HL-60/S4 treated with phorbol 12-myristate 13-acetate at 8.2 ng/mL for 4 days and 3 days (cell line): Measurements from ENCODE around the gene TBX4.
"Not testable (repeated sequence)": the region's sequence is repeated elsewhere in the genome, so short reads cannot be mapped to it uniquely, and the experiment has no call there.

Source experiments
- in situ Hi-C: fragments of 300-500 bp; cut with MboI; formaldehyde crosslinking; loops from 2 replicates; pipeline ENCODE4 v1.15.0; 2022; ENCODE audit warnings: low sequenced_read_pairs

The TBX4 gene

GRCh38 chr17:61496174-61496956 lies 44.1 kb downstream of the TBX4 start:
- in situ Hi-C loops: no loop called here

GRCh38 chr17:61496957-61497653 lies 44.9 kb downstream of the TBX4 start:
- in situ Hi-C loops: no loop called here

GRCh38 chr17:61498042-61498994 lies 46.1 kb downstream of the TBX4 start:
- in situ Hi-C loops: no loop called here

DNA sequence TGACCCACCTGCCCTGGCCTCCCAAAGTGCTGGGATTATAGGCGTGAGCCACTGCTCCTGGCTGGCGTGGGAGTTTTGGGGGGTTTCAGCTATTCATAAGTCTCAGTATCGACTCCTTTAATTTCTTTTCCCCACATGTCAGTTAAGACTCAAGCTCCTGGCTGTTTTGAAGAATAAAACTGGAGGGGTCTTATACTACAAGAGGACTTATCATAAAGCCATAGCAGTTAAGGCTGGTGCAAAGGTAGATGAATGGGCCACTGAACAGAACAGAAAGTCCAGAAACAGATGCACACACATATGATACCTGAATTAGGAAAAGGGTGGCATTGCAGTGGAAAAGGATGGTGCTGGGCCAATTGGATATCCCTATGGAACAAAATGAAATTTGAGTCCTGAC lies 47.4 kb downstream of the TBX4 start:
- in situ Hi-C loops: no loop called here

DNA sequence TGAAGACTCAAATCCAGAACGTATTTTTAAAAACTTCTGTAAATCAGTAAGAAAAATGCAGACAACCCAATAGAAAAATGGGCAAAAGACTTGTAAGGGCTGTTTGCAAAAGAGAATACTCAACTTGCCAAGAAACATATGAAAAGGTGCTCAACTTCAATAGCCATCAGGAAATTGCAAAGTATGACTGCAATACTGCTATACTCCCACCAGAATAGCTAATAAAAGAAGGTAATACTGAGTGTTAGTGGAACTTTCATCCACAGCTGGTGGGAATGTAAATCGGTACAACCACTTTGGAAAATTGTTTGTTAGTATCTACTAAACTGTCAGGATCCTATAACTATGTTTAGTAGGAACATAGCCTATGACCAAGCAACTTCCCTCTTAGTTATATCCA lies 48.1 kb downstream of the TBX4 start:
- in situ Hi-C loops: no loop called here

DNA sequence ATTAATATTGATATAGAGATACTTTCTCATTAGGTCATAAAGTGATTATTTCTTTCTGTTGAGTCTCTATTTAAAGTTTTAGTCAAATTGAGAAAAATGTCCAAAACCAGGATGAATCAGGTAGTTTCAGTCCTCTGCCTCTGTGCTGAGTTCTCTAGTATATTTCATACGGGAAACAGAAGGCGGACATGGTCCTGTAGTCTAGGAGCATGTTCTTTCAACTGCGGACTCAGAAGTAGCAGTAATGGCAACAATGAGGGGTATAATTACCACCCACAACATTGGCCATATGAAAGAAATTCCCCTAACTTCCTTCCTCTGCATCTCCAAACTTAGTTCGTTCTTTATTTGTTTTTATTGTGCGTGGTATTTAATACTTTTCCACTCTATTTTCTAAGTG lies 50.1 kb downstream of the TBX4 start:
- in situ Hi-C loops: no loop called here

DNA sequence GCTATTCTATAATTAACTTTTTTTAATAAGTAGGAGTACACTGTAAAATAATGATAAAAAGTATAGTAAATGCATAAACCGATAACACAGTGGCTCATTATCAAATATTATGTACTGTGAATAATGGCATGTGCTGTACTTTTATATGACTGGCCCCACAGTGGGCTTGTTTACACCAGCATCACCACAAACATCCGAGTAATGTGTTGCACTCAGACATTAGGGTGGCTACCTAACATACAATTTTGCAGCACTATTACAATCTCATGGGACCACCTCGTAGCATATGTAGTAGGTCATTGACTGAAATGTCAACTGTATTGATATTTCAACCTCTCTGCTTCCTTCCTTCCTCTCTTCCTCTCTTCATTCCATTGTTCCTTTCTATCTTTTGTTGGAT lies 51.7 kb downstream of the TBX4 start:
- in situ Hi-C loops: no loop called here

GRCh38 chr17:61504697-61505096 lies 52.5 kb downstream of the TBX4 start:
- in situ Hi-C loops: no loop called here

- in situ Hi-C loops: no loop called here
Observed at GRCh38 chr17:61505846-61506627, 53.8 kb downstream of the TBX4 start.

DNA sequence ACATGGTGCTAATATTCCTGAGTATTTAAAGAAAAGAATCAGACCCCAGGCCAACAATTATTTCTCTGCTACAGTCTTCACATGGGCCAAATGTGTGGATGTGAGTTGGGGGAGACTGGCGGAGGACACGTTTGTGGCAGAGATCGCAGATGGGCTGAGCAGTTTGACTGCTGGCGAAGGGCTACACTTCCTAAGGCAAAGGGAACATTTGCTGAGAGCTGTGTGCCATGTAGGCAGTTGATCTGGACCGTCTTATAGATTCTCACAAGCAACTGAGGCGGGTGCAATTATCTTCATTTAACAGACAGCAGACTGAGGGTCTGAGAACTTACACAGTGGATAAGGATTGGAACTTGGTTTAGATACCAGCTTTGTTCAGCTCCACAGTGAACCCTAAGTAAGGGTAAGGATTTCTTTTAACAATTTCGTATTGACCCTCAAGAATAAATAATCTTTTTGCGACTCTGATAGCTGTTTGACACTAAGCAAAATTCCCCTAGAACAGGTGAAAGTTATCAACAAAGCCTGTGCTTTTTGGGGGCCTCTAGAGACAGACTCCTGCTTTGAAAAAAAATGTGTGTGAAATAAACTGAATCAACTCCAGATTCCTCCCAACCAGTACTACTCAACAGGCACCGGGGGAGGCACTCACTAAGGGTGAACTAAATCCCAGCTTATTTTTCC lies 55.3 kb downstream of the TBX4 start:
- in situ Hi-C loops: no loop called here

- in situ Hi-C loops: no loop called here
Observed at GRCh38 chr17:61508912-61509311, 56.7 kb downstream of the TBX4 start.

DNA sequence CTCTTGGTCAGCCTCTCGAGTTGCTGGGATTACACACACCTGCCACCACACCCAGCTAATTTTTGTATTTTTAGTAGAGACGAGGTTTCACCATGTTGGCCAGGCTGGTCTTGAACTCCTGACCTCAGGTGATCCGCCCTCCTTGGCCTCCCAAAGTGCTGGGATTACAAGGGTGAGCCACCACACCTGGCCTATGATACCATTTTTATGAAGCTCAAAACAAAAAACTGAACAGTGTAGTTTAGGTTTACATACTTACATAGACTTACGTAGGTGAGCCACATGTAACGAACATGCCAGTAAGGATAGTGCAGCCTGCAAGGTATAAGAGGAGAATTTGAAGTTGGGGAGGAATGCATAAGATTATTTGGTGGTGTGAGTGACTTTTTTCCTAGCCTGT lies 57.2 kb downstream of the TBX4 start:
- in situ Hi-C loops: not testable (repeated sequence)

- in situ Hi-C loops: no loop called here
Observed at GRCh38 chr17:61510237-61510636, 58.0 kb downstream of the TBX4 start.

GRCh38 chr17:61510991-61511390 lies 58.8 kb downstream of the TBX4 start:
- in situ Hi-C loops: no loop called here

DNA sequence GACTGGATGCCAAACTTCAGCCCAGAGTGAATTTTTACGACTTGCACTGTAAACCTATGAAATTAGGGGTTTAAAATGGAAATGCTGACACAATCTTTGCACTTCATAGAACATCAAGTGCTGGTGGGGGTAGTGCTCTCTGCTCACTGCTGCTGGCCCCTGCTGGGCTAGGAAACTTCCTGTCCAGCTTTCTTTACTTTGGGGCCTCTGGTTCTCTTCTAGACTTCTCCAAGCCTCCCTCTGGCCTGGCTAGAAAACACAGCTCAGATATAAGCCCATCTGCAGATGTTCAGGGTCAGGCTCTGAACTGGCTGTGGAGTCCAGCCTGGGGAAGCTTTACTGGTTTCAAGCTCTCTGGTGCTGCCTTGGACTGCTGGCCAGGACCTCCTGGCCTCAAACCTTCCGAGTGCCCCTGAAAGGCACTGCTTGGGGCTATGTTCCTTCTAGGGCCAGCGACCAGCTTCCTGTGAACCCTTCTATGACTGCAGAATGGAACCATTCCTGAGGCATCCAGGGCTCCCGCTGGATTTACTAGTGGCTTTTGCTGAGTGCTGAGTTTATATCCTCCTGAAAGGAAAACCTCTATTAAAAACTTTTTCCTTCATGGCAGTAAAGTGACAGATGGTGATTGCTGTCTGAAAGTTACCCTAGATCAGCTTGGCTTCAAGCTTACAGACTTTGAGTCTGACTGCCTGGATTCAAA lies 59.4 kb downstream of the TBX4 start:
- in situ Hi-C loops: no loop called here

DNA sequence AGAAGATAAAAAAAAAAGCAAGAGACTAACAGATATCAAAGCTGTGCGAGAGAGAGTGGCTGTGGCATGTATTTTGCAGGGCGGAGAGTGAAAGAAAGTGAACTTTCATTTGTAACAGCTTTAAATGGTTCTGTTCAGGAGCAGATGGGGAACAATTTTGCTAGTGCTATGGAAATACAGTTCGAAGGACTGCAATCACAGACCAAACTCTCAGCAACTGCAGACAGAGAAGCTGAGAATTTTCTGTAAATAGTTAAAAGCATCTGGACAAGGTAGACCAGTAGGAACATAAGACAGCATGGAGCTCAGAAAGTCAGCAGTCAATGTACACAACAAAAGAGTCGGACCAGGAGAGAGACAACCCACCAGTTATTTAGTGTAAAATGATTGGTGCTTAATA lies 62.3 kb downstream of the TBX4 start:
- in situ Hi-C loops: no loop called here

DNA sequence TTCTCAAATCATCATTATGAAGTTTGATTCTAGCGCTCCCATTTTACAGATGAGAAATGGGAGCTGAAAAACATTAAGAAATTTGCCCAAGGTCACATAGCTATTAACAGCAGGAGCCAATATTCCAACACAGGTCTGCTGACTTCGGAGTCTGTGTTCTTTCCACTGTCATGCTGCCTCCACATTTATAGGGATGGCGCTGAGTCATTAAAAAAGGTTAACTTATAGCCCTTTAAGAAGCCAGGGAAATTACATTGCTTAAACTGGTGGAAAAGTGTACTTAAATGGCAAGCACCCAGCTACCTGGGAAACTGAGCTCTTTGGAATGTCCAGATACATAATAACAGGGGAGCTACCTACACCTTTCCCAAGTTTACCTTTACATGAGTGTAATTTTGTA lies 65.0 kb downstream of the TBX4 start:
- in situ Hi-C loops: no loop called here

GRCh38 chr17:61517843-61518606 lies 65.8 kb downstream of the TBX4 start:
- in situ Hi-C loops: no loop called here

DNA sequence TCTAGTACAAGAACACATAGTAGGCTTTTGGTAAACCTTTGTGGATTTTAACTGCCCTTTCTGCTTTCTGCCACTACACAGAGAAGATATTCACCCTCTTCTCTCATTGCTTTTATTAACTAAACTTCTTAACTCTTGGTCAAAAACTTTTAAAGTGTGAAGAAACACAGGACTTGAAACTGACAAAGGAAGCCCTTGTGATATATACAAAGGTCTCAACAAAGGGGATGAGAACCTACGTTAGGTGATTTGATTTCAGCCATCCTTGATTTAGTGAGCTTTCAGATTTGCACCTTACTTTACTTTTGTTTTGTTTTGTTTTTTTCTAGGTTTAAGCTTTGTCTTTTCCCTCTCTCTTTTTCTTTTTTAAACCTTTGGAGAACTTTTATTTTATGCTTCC lies 66.9 kb downstream of the TBX4 start:
- in situ Hi-C loops: no loop called here
